Neuronal stem cell (in vitro differentiated cells): ENCODE data around the gene ZNF592. TPM values are rescaled to one million over a fixed set of nuclear protein-coding genes. Genes with fewer than 3 reads are reported as not detected.
A peak's percentile ranks its signal among the peaks of the same experiment; 100 is the strongest.

ENCODE experiments used
- DNase-seq: peaks from one replicate; pipeline ENCODE4 v3.0.0-alpha.2; 2013; ENCODE audit warnings: low spot score
- H2AFZ ChIP-seq: one replicate; pipeline ENCODE4 v1.6.1; 2013; ENCODE audit warnings: mild to moderate bottlenecking, low read length, inconsistent platforms
- H2AK5ac ChIP-seq: 2 replicates; pipeline ENCODE4 v1.6.1; 2013; ENCODE audit warnings: low read depth, mild to moderate bottlenecking, inconsistent platforms, low read length, moderate library complexity, mixed read lengths
- H2BK120ac ChIP-seq: 2 replicates; pipeline ENCODE4 v1.6.1; 2013; ENCODE audit warnings: low read depth, mild to moderate bottlenecking, inconsistent platforms, low read length, moderate library complexity, mixed read lengths
- H2BK12ac ChIP-seq: one replicate; pipeline ENCODE4 v1.6.1; 2013; ENCODE audit warnings: low read length, inconsistent platforms
- H2BK15ac ChIP-seq: 2 replicates; pipeline ENCODE4 v1.6.1; 2013; ENCODE audit warnings: mild to moderate bottlenecking, low read length, inconsistent platforms, mixed read lengths
- H2BK5ac ChIP-seq: one replicate; pipeline ENCODE4 v1.6.1; 2013; ENCODE audit warnings: inconsistent platforms, mild to moderate bottlenecking, low read length, moderate library complexity
- H3K14ac ChIP-seq: one replicate; pipeline ENCODE4 v1.6.1; 2013; ENCODE audit warnings: low read length, inconsistent platforms
- H3K18ac ChIP-seq: 2 replicates; pipeline ENCODE4 v1.6.1; 2013; ENCODE audit warnings: low read length, inconsistent platforms
- H3K23ac ChIP-seq: 2 replicates; pipeline ENCODE4 v1.6.1; 2013; ENCODE audit warnings: low read depth, mild to moderate bottlenecking, mixed read lengths, low read length, inconsistent platforms; ENCODE audit not compliant: poor library complexity
- H3K27ac ChIP-seq: replicated peaks from 3 replicates; pipeline ENCODE4 v1.5.1; 2013; ENCODE audit warnings: low read length, inconsistent platforms
- H3K27me3 ChIP-seq, 3 experiments: 2 replicates each; pipeline ENCODE4 v1.6.1; 2013; ENCODE audit warnings: low read length in 3 of 3, mild to moderate bottlenecking in 2 of 3, inconsistent platforms in 1 of 3, low read depth in 1 of 3, mixed read lengths in 1 of 3, moderate library complexity in 1 of 3; ENCODE audit not compliant: control insufficient read depth in 3 of 3, insufficient read depth in 3 of 3
- H3K36me3 ChIP-seq, 2 donors: replicated peaks in 1 of 2; 2 replicates each; pipeline ENCODE4 v1.6.1; 2013; ENCODE audit warnings: low read length in 2 of 2; ENCODE audit not compliant: control insufficient read depth in 2 of 2, insufficient read depth in 2 of 2
- H3K4ac ChIP-seq: 2 replicates; pipeline ENCODE4 v1.6.1; 2013; ENCODE audit warnings: inconsistent platforms, mild to moderate bottlenecking, low read length, moderate library complexity
- H3K4me1 ChIP-seq, 2 donors: 1 replicate in 1 of 2; 2 replicates in 1 of 2; pipeline ENCODE4 v1.6.1; 2013; ENCODE audit warnings: low read length in 2 of 2, low read depth in 1 of 2; ENCODE audit not compliant: control insufficient read depth in 2 of 2, insufficient read depth in 1 of 2
- H3K4me2 ChIP-seq: one replicate; pipeline ENCODE4 v1.6.1; 2013; ENCODE audit warnings: mild to moderate bottlenecking, low read length, inconsistent platforms; ENCODE audit not compliant: insufficient read depth, poor library complexity, severe bottlenecking
- H3K4me3 ChIP-seq, 2 donors: 2 replicates each; pipeline ENCODE4 v1.5.1; 2013; ENCODE audit warnings: low read length in 2 of 2, mild to moderate bottlenecking in 2 of 2, inconsistent platforms in 1 of 2, moderate library complexity in 1 of 2
- H3K79me1 ChIP-seq: one replicate; pipeline ENCODE4 v1.6.1; 2013; ENCODE audit warnings: low read depth, mild to moderate bottlenecking, inconsistent platforms, low read length, moderate library complexity
- H3K9ac ChIP-seq: one replicate; pipeline ENCODE4 v1.6.1; 2013; ENCODE audit warnings: mild to moderate bottlenecking, low read depth, low read length, inconsistent platforms; ENCODE audit not compliant: poor library complexity
- H3K9me3 ChIP-seq, 2 donors: replicated peaks in 1 of 2; 2 replicates each; pipeline versions ENCODE3 to v1.6.1; 2013; ENCODE audit warnings: low read length in 2 of 2, mild to moderate bottlenecking in 2 of 2, inconsistent platforms in 1 of 2, low read depth in 1 of 2, mixed read lengths in 1 of 2, moderate library complexity in 1 of 2; ENCODE audit not compliant: control insufficient read depth in 2 of 2, insufficient read depth in 1 of 2
- H4K8ac ChIP-seq: one replicate; pipeline ENCODE4 v1.6.1; 2013; ENCODE audit warnings: low read depth, mild to moderate bottlenecking, inconsistent platforms, low read length, moderate library complexity
- H4K91ac ChIP-seq: one replicate; pipeline ENCODE4 v1.6.1; 2013; ENCODE audit warnings: low read length, low read depth, mild to moderate bottlenecking, inconsistent platforms; ENCODE audit not compliant: poor library complexity
- WGBS, 2 donors: extraction: QIAGEN DNeasy Blood & Tissue Kit; methylation state at CpG; one replicate each; pipeline ENCODE4 v1.1.7; 2013; ENCODE audit warnings: missing lambda C conversion rate in 2 of 2, mixed read lengths in 1 of 2; ENCODE audit not compliant: insufficient read length in 2 of 2, insufficient replicate concordance in 1 of 2; ENCODE audit errors: extremely low coverage in 2 of 2; 5-methylcytosine and 5-hydroxymethylcytosine counted together
- small RNA-seq: library from polyadenylated mRNA; stranded (forward); fragments of <200 nt; extraction: miRNeasy Mini kit (QIAGEN cat#:217004); gene quantifications from one replicate; pipeline ENCODE3, GENCODE V24; 2013; ENCODE audit not compliant: insufficient read depth

ZNF592 gene

GRCh38 chr15:84852212-84852611 is 103.8 kb downstream of the ZNF592 start:
- no peak for DNase-seq
- no peak overlapping the region for H2BK15ac ChIP-seq
- no peaks in the 10 kb centered on the region for H3K27me3 ChIP-seq
- peaks cover 0 to 3% of the 10 kb centered on the region in 2 donors for H3K9me3 ChIP-seq
- H3K4ac ChIP-seq, result no peak overlapping the region
- H2AK5ac ChIP-seq, result no peak overlapping the region
- WGBS, 2 donors, result no CpG with 5 or more reads among the region's 5 CpGs
- H4K91ac ChIP-seq, result no peak overlapping the region
- H3K79me1 ChIP-seq, result no peaks in the 10 kb centered on the region
- no peak overlapping the region for H3K23ac ChIP-seq
- no peak overlapping the region for H3K4me3 ChIP-seq
- H3K14ac ChIP-seq, result no peak overlapping the region
- no peak overlapping the region for H3K4me2 ChIP-seq
- no peak overlapping the region for H3K18ac ChIP-seq
- H2AFZ ChIP-seq, result no peak overlapping the region
- no peak overlapping the region for H2BK12ac ChIP-seq
- no peak overlapping the region for H3K27ac ChIP-seq
- no peaks in the 10 kb centered on the region for H3K36me3 ChIP-seq
- H3K9ac ChIP-seq, result no peak overlapping the region
- H4K8ac ChIP-seq, result no peak overlapping the region
- no peak overlapping the region for H2BK5ac ChIP-seq
- H2BK120ac ChIP-seq, result no peak overlapping the region
- H3K4me1 ChIP-seq, result no peaks in the 10 kb centered on the region

- Histone ChIP-seq H2AK5ac (no peak overlapping the region), H3K9me3 (no peaks in the 10 kb centered on the region), H3K4me1 (no peaks in the 10 kb centered on the region), H2BK12ac (no peak overlapping the region), H2BK120ac (no peak overlapping the region), H4K8ac (no peak overlapping the region), H4K91ac (no peak overlapping the region), H3K4me2 (no peak overlapping the region), H3K79me1 (no peaks in the 10 kb centered on the region), H2AFZ (peak overlapping the region; percentile 18), H3K4ac (no peak overlapping the region), H3K4me3 (no peak overlapping the region), H3K14ac (no peak overlapping the region), H3K18ac (no peak overlapping the region), H3K9ac (no peak overlapping the region), H3K23ac (no peak overlapping the region), H3K36me3 (no peaks in the 10 kb centered on the region), H3K27ac (no peak overlapping the region), H2BK15ac (no peak overlapping the region), H3K27me3 (no peaks in the 10 kb centered on the region), H2BK5ac (no peak overlapping the region)
- WGBS, 2 donors, result no CpG with 5 or more reads among the region's 9 CpGs
- no peak for DNase-seq
Observed at GRCh38 chr15:84855136-84855535, 106.7 kb downstream of the ZNF592 start.

- Histone ChIP-seq H2BK5ac (no peak overlapping the region), H2AK5ac (no peak overlapping the region), H2BK120ac (no peak overlapping the region), H3K18ac (no peak overlapping the region), H4K8ac (no peak overlapping the region), H3K9ac (no peak overlapping the region), H2AFZ (no peak overlapping the region), H2BK15ac (no peak overlapping the region), H3K14ac (peak overlapping the region; percentile 23), H3K4ac (no peak overlapping the region), H3K27me3 (no peaks in the 10 kb centered on the region), H4K91ac (no peak overlapping the region), H3K9me3 (no peaks in the 10 kb centered on the region), H3K79me1 (no peaks in the 10 kb centered on the region), H3K36me3 (no peaks in the 10 kb centered on the region), H3K23ac (no peak overlapping the region), H3K4me1 (no peaks in the 10 kb centered on the region), H3K4me2 (no peak overlapping the region), H2BK12ac (no peak overlapping the region), H3K27ac (no peak overlapping the region), H3K4me3 (no peak overlapping the region)
- DNase-seq, result no peak
Observed at GRCh38 chr15:84855765-84856164, 107.4 kb downstream of the ZNF592 start.

Small RNA genes within 50 kb of the gene (small RNA-seq; reads per million reads assigned to genes)
- not detected for gene RF00402
